Measurements from ENCODE around the gene RNF39.

The RNF39 gene

GRCh38 chr6:30102970-30103871 is 27.7 kb upstream of the RNF39 start:
- no peak overlapping the region for H3K9ac ChIP-seq (ENCODE audit: low read depth, low read length)
- no peaks in the 10 kb centered on the region for H3K9me3 ChIP-seq (ENCODE audit: control insufficient read depth, insufficient read depth, low read length)
- H3K4me1 ChIP-seq (ENCODE audit: control insufficient read depth, insufficient read depth, low read length) = peaks cover 7% of the 10 kb centered on the region
- H3K36me3 ChIP-seq (ENCODE audit: control insufficient read depth, insufficient read depth, low read length) = no peaks in the 10 kb centered on the region
- peaks cover 79% of the 10 kb centered on the region for H3K27me3 ChIP-seq (ENCODE audit: control insufficient read depth, insufficient read depth, low read length)
- H3K4me3 ChIP-seq (ENCODE audit: low read depth, low read length) = peak overlapping the region; percentile 74

- Histone ChIP-seq H3K36me3 (ENCODE audit: control insufficient read depth, insufficient read depth, low read length) (no peaks in the 10 kb centered on the region), H3K9ac (ENCODE audit: low read depth, low read length) (no peak overlapping the region), H3K27me3 (ENCODE audit: control insufficient read depth, insufficient read depth, low read length) (peaks cover 81% of the 10 kb centered on the region), H3K4me1 (ENCODE audit: control insufficient read depth, insufficient read depth, low read length) (peaks cover 7% of the 10 kb centered on the region), H3K4me3 (ENCODE audit: low read depth, low read length) (peak overlapping the region; percentile 47), H3K9me3 (ENCODE audit: control insufficient read depth, insufficient read depth, low read length) (no peaks in the 10 kb centered on the region)
These were observed 26.9 kb upstream of the RNF39 start for GRCh38 chr6:30102414-30102969.

DNA sequence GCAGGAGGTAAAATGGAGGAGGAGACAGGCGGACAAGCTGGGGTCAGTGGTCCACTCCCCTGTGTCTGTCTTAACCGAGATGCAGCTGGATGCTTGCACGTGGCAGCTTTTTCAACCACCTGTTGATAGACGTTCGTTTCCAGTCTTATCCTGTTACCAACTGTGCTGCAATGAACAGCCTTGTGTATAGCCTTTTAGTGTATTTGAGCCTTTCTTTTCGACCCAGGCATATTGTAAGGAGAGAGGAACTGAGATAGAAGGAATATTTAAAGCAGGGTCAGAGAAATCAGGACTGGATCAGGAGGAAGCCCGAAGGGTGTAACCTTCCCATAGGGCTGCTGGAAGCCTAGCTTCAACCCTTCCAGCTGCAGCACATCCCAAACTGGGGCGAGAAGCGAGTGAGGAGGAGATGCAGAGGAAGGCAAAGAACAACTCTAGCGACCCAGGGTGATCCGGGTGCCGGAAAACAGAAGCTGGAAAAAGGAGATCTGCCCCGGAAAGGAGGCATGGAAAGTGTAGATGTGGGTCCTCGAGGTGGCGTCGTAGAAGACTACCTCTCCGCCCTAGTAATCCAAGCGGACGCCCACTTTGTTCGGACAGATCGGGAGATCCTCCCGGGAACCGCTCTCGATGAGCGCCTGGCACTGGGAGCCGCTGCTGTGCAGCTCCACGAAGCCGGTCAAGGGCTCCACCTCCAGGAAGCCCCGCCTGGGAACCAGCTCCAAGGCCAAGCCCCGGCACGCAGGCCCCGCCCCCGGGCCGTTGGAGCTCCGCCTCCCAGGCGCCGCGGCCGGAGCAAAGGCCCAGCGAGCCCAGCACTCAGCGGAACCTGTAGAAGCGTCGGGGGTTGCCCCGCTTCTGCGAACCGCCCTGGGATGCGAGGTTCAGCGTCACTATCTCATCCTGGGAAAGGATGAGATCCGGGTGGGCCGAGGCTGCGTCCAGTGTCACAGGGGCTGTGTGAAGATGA is 26.2 kb upstream of the RNF39 start:
- H3K36me3 ChIP-seq (ENCODE audit: control insufficient read depth, insufficient read depth, low read length) = no peaks in the 10 kb centered on the region

DNA sequence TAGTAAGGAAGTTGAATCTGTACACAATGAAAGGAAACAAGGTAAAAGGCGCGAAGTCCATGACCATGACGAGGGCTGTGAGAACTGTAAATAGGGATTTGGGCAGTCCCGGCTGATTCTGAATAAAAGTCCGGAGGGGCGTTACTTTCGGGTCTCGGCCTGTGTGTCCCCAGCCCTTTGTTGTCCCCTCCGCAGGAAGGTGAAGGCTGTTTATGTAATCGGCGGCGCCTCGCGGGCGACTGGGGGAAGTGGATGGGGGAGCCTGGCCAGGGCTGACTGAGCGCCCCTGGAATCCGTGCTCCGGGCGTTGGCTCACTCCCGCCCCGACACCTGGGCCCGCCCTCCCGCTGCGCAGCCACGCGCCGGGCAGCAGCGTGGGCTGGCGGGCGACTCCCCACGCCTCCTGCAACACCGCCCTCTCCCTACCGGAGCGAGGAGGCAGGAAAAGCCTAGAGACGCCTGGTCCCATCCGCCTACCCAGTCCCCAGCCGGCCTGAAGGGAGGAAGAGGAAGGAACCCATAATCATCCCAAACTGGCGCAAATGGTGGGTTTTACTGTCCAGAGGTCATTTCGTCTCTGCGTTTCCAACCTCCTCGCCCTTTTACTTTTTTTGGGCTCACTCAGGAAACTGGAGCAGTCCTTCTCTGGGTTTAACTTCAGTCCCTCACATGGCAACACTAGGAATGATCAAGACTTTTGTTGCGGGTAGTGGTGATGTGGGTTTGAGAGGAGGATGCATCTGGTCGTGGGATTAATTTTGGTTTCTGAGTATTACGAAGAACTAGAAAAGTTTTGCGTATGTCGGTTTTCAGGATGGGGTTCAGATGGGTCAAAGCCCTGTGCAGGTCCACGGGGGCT is 25.2 kb upstream of the RNF39 start:
- Histone ChIP-seq H3K4me3 (ENCODE audit: low read depth, low read length) (peak overlapping the region; percentile 46), H3K36me3 (ENCODE audit: control insufficient read depth, insufficient read depth, low read length) (no peaks in the 10 kb centered on the region), H3K4me1 (ENCODE audit: control insufficient read depth, insufficient read depth, low read length) (peaks cover 7% of the 10 kb centered on the region), H3K9me3 (ENCODE audit: control insufficient read depth, insufficient read depth, low read length) (no peaks in the 10 kb centered on the region), H3K9ac (ENCODE audit: low read depth, low read length) (no peak overlapping the region), H3K27me3 (ENCODE audit: control insufficient read depth, insufficient read depth, low read length) (peaks cover 92% of the 10 kb centered on the region)

More for the DNA sequence above, 26.2 kb upstream of the RNF39 start:
- peak overlapping the region; percentile 47 for H3K4me3 ChIP-seq (ENCODE audit: low read depth, low read length)
- no peaks in the 10 kb centered on the region for H3K9me3 ChIP-seq (ENCODE audit: control insufficient read depth, insufficient read depth, low read length)
- H3K4me1 ChIP-seq (ENCODE audit: control insufficient read depth, insufficient read depth, low read length) = peaks cover 7% of the 10 kb centered on the region
- peaks cover 87% of the 10 kb centered on the region for H3K27me3 ChIP-seq (ENCODE audit: control insufficient read depth, insufficient read depth, low read length)
- H3K9ac ChIP-seq (ENCODE audit: low read depth, low read length) = no peak overlapping the region

GRCh38 chr6:30100154-30100553 is 24.6 kb upstream of the RNF39 start:
- peaks cover 90% of the 10 kb centered on the region for H3K27me3 ChIP-seq (ENCODE audit: control insufficient read depth, insufficient read depth, low read length)
- H3K9me3 ChIP-seq (ENCODE audit: control insufficient read depth, insufficient read depth, low read length) = no peaks in the 10 kb centered on the region
- H3K36me3 ChIP-seq (ENCODE audit: control insufficient read depth, insufficient read depth, low read length) = no peaks in the 10 kb centered on the region
- H3K4me3 ChIP-seq (ENCODE audit: low read depth, low read length) = peak overlapping the region; percentile 46
- no peak overlapping the region for H3K9ac ChIP-seq (ENCODE audit: low read depth, low read length)
- H3K4me1 ChIP-seq (ENCODE audit: control insufficient read depth, insufficient read depth, low read length) = peaks cover 7% of the 10 kb centered on the region

DNA sequence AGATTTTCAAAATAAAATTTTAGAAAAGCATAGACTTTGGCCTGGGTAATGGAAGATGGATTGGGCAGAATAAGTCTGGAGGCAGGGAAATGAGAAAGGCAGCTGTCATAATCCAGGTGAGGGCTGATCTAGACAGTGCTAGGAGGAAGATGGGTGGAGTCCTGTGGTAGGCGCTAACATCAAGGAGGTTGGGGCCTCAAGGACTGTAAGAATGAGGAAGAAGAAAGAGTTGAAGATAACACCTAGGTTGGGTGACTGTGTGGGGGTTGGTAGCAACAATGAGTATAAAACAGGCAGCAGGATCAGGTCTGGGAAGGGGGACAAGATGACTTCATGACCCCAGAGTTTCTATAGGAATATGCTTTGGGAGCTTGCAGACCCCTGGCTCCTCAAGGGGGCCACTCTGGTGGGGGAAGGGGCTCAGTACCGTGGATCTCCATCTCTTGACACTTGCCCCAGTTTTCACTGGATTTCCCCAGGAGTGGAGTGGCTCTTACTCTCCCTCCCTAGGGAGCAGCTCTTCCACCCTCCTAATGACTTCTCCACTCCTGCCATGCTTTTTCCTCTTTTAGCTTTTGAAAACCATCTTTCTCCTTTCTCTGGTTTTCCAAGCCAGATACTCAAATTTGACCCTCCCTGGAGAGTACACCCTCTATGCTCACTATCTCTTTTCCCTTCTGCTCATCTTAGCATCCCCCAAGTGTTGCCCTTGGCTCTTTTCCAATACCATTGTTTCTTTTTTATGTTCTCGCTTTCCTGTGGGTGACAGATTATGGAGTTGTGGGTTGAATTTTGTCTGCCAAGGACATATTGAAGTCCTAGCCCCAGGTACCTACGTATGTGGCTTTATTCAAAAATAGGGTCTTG is 22.6 kb upstream of the RNF39 start:
- H3K9ac ChIP-seq (ENCODE audit: low read depth, low read length) = no peak overlapping the region
- peaks cover 77% of the 10 kb centered on the region for H3K27me3 ChIP-seq (ENCODE audit: control insufficient read depth, insufficient read depth, low read length)
- H3K4me1 ChIP-seq (ENCODE audit: control insufficient read depth, insufficient read depth, low read length) = peaks cover 7% of the 10 kb centered on the region

GRCh38 chr6:30096829-30097228 is 21.3 kb upstream of the RNF39 start:
- Histone ChIP-seq H3K9ac (ENCODE audit: low read depth, low read length) (no peak overlapping the region), H3K4me1 (ENCODE audit: control insufficient read depth, insufficient read depth, low read length) (peaks cover 7% of the 10 kb centered on the region), H3K27me3 (ENCODE audit: control insufficient read depth, insufficient read depth, low read length) (peaks cover 70% of the 10 kb centered on the region), H3K9me3 (ENCODE audit: control insufficient read depth, insufficient read depth, low read length) (no peaks in the 10 kb centered on the region), H3K4me3 (ENCODE audit: low read depth, low read length) (no peak overlapping the region), H3K36me3 (ENCODE audit: control insufficient read depth, insufficient read depth, low read length) (no peaks in the 10 kb centered on the region)

More for the DNA sequence above, 22.6 kb upstream of the RNF39 start:
- no peaks in the 10 kb centered on the region for H3K9me3 ChIP-seq (ENCODE audit: control insufficient read depth, insufficient read depth, low read length)
- H3K4me3 ChIP-seq (ENCODE audit: low read depth, low read length) = no peak overlapping the region
- H3K36me3 ChIP-seq (ENCODE audit: control insufficient read depth, insufficient read depth, low read length) = no peaks in the 10 kb centered on the region

DNA sequence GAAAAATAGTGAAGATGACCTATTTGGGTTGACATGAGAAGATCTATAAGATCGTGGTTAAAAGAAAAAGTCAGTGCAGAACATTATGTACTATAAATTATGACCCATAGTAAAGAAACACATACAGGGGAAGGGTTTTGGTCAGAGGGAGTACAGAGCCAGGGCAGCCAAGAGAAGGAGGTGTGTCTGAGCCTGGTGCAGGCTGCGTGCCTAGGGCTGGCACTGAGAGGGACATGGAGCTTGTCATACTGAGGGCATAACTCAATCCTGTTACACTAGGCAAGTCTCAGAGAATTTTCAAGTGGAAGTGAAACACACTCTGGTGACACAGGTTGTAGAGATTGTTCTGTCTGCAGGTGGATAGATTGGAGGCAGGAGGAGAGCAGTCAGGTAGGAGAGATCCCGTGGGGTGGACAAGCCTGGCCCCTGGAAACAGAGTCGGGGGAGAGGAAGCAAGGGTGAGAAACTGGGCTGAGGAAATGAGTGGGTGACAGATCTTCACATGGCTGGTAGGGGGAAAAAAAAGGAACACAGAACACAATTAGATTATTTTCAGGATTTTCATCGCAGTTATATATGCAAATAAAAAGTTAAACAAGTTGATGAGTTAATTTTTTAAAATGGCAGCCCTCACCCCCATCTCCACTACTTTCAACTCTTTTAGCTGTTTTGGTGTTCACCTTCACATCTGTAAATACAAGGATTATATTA is 18.5 kb upstream of the RNF39 start:
- H3K9me3 ChIP-seq (ENCODE audit: control insufficient read depth, insufficient read depth, low read length) = no peaks in the 10 kb centered on the region
- H3K9ac ChIP-seq (ENCODE audit: low read depth, low read length) = no peak overlapping the region
- H3K27me3 ChIP-seq (ENCODE audit: control insufficient read depth, insufficient read depth, low read length) = peaks cover 63% of the 10 kb centered on the region
- no peaks in the 10 kb centered on the region for H3K36me3 ChIP-seq (ENCODE audit: control insufficient read depth, insufficient read depth, low read length)
- no peak overlapping the region for H3K4me3 ChIP-seq (ENCODE audit: low read depth, low read length)
- H3K4me1 ChIP-seq (ENCODE audit: control insufficient read depth, insufficient read depth, low read length) = no peaks in the 10 kb centered on the region

DNA sequence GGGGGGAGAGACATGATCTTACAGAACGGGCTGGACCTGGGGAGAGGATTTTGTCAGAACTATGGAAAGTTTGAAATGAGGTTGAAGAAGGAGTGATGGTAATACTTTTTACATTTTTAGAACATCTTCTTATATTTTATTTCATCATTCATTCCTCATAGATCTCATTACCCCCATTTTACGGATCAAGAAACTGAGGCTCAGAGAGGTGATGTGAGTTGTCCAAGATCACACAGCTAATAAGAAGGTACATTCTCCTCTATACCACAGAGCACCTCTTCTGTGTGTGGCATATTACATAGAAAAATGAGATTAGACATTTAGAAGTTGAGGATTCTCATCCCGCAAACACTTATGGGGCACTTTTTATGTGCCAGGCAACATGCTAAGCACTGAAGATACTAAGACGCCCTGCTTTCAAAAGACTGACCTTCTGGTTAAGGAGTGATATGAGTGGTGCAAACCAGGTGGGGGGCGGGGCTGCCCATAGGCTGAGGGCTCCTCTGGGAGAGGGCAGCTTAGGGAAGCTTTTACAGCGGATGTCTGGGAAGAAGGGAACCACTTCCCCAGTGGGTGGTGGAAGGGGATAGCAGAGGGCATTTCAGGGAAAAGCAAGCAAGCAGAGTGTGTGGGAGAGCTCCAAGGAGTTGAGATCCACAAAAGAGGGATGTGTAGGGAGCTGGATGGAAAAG is 17.4 kb upstream of the RNF39 start:
- no peaks in the 10 kb centered on the region for H3K36me3 ChIP-seq (ENCODE audit: control insufficient read depth, insufficient read depth, low read length)
- no peaks in the 10 kb centered on the region for H3K4me1 ChIP-seq (ENCODE audit: control insufficient read depth, insufficient read depth, low read length)
- H3K27me3 ChIP-seq (ENCODE audit: control insufficient read depth, insufficient read depth, low read length) = peaks cover 56% of the 10 kb centered on the region
- H3K9ac ChIP-seq (ENCODE audit: low read depth, low read length) = no peak overlapping the region
- no peak overlapping the region for H3K4me3 ChIP-seq (ENCODE audit: low read depth, low read length)
- no peaks in the 10 kb centered on the region for H3K9me3 ChIP-seq (ENCODE audit: control insufficient read depth, insufficient read depth, low read length)

Measured in iPS-15b (cell line).